GM19463 (cell line): ENCODE results near the gene PPIL1.
"Not testable (repeated sequence)": the region's sequence is repeated elsewhere in the genome, so short reads cannot be mapped to it uniquely, and the experiment has no call there.

Source experiments
- ATAC-seq: cut with Tn5 transposase; IDR thresholded peaks from one replicate; pipeline ENCODE4 v1.9.1; 2021; ENCODE audit warnings: mild to moderate bottlenecking, moderate library complexity; ENCODE audit not compliant: unreplicated experiment

PPIL1 gene

GRCh38 chr6:36817176-36817817, 57.3 kb downstream of the PPIL1 start:
- ATAC-seq, result no peak

- ATAC-seq, result no peak
Measured at GRCh38 chr6:36815962-36816735, 58.5 kb downstream of the PPIL1 start.

DNA sequence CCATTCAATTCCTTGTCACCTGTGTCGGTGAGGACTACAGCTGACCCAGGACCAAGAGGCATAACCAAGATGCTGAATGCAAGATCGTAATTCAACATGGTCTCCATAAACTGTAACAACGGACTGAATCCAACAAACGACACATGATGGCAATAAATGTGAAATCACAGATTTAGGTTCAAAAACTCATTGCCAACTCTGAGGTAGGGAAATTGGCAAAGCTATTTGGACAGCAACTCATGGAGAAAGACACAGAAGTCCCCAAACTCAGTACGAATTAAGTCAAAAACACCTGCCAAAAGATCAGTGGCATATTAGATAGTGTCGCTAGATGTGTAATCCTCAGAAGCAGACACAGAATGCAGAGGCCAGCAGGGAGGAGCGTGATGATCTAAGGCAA, 60.4 kb downstream of the PPIL1 start:
- ATAC-seq, result no peak

DNA sequence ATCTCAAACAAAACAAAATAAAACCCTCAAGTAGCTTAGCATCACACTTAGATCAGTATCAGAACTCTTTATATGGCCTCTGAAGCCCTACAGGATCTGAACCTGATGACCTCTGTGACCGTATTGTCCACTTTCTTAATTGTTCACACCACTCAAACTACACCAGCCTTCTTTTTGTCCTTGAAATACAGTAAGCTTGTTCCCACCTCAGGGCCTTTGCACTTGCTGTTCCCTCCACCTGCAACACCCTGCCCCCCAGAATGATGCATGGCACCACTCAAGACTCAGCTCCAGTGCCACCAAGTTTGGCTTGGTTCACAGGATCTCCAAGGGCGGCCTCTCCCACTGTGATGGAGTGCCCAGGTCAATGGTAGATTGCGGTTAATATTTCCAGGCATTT, 61.1 kb downstream of the PPIL1 start:
- no peak for ATAC-seq

DNA sequence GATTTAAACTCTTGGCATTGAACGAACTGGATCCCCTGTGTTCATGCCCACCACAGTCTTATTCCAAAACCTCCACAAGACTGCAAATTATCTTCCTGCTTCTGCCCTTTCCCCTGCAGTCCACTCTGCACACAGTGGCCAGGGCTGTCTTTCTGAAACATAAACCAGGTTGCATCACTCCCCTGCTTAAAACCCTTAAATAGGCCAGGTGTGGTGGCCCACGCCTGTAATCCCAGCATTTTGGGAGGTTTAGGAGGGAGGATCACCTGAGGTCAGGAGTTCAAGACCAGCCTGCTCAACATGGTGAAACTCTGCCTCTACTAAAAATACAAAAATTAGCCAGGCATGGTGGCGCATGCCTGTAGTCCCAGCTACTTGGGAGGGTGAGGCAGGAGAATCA, 61.6 kb downstream of the PPIL1 start:
- ATAC-seq, result not testable (repeated sequence)

GRCh38 chr6:36809941-36810803, 64.4 kb downstream of the PPIL1 start:
- no peak for ATAC-seq

DNA sequence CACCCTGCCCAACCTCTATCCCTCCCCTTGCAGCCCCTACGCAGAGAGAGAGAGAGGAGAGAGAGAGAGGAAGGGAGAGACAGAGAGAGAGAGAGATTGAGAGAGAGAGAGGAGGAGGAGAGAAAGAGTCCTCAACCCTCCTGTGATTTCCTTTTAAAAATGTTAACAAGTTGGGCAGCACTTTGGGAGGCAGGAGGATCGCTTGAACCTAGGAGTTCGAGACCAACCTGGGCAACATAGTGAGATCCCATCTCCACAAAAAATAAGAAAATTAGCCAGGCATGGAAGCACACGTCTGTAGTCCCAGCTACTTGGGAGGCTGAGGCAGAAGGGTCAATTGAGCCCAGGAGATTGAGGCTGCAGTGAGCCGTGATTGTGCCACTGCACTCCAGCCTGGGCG, 65.4 kb downstream of the PPIL1 start:
- no peak for ATAC-seq

- no peak for ATAC-seq
Measured at GRCh38 chr6:36808634-36809033, 66.0 kb downstream of the PPIL1 start.

GRCh38 chr6:36807750-36808149, 66.9 kb downstream of the PPIL1 start:
- no peak for ATAC-seq

GRCh38 chr6:36807143-36807542, 67.5 kb downstream of the PPIL1 start:
- no peak for ATAC-seq

DNA sequence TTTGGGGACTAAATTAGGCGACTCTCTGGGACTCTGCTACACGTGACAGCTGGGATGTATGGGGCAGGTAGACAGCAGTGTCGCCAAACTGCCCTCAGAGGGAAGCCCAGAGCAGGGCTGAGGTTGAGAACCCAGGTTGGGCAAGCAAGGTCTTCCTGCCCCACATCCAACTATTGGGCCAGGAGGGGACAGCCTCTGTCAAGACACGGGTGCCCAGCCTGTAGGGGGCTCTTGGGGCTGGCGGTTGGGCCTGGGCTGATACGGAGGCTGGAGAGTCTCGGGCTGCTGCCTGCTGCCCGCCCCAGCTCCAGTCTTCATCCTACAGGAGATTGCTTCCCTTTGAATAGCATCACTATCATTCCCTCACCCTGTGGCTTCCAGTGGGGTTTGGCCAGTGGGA, 68.7 kb downstream of the PPIL1 start:
- ATAC-seq, result no peak

DNA sequence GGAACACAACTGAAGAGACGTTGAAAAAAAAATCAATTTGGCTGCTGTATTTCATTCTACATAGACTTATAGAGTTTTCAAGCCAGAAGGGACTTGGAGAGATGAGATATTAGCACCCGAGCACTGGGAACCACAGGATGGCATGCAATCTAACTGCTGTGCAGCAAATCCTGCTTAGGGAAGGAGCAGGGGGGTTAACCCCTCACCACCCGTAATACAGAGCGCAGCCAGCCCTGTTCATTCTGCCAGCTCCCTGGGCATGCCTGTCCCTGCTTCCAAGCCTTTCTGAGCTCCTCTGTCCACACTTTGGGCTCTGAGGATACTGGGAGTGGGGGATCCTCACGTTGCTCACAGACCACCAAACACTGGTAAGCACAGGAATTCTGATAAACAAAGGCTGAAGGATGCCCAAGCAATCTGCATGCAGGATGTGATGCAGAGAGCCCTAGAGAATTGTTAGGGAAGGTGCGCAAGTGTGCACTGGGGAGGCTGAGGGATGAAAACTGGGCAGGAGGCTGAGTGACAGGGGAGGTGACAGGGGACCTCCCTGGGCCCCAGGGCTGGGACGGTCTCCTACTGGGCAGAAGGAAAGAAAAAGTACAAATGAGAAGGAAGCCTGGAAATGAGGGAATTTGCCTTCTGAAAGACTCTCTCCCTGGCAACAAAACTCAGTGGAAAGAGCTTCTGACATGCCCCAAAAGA, 69.4 kb downstream of the PPIL1 start:
- ATAC-seq, result no peak
